GM18519 (cell line): Measurements from ENCODE around the gene ADORA2A.

Experiments used
- ATAC-seq: cut with Tn5 transposase; IDR thresholded peaks from one replicate; pipeline ENCODE4 v1.9.1; 2021; ENCODE audit warnings: mild to moderate bottlenecking, moderate library complexity; ENCODE audit not compliant: unreplicated experiment, low FRiP score

Gene ADORA2A

DNA sequence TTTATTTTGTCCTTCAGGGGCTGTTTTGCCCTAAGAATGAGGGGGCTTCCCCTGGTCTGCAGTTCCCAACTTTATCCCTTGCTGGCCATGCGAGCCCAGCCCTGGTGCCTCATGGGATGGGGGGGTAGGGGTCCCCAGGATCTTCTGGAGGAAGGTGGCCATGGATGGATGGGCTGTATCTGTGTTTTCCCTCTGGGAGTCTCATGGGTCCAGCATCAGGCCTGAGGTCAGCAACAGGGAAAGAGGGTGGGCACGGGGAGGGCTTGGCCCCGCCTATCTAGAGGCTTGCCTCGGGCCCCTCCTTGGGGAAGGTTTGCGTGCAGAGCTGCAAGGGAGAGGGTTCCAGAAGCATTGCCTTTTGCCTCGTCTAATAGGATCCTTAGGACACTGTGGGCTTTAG, 10.8 kb upstream of the ADORA2A start:
- no peak for ATAC-seq

DNA sequence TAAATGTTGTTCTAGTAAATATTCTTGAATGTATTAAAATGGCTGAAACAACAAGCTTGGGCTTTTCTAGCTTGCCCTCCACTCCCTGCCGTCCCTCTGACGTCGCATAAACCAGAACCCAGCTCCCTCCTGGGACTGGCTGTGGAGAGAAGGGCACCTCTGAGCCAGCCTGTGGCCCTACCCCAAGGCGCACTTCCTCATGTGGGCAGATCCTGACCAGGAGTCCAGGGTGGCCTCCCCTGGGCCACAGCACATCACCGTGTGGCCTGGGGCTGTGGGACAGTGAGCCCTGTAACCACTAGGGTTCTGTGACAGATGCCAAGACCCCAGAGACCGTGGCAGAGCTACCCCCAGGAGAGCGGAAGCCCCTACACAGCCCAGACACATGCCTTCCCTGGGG, 10.2 kb upstream of the ADORA2A start:
- ATAC-seq, result no peak

DNA sequence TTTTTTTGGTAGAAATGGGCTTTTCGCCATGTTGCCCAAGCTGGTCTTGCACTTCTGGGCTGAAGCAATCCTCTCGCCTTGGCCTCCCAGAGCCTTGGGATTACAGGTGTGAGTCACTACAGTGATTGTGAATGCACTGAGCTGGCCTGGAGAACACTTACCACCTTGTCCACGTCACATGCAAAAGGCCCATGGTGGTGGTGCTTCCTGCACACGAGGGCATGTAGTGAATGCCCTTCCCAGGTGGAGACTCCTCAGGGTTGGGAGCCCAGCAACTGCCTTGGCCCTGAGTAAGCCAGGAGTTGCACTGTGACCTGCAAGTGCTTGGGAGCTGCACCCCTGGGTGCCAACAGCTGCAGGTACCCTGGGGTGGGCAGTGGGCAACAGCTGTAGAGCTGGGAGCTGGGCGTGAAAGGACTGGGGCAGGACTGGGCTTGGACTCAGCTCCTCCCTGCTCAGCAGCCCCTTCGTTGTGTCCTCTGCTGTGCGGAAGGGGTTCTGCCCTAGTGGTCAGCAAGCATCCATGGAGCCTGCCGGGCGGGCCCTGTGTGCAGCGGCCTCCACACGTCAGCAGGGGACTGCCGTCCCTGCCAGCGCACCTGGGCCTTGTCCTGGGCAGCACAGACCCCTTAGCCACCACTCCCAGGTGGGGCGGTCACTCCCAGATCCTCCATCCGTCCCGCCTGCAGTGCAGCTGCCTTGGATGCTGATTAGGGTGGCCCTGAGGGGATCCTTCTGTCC, 9.3 kb upstream of the ADORA2A start:
- ATAC-seq, result no peak

DNA sequence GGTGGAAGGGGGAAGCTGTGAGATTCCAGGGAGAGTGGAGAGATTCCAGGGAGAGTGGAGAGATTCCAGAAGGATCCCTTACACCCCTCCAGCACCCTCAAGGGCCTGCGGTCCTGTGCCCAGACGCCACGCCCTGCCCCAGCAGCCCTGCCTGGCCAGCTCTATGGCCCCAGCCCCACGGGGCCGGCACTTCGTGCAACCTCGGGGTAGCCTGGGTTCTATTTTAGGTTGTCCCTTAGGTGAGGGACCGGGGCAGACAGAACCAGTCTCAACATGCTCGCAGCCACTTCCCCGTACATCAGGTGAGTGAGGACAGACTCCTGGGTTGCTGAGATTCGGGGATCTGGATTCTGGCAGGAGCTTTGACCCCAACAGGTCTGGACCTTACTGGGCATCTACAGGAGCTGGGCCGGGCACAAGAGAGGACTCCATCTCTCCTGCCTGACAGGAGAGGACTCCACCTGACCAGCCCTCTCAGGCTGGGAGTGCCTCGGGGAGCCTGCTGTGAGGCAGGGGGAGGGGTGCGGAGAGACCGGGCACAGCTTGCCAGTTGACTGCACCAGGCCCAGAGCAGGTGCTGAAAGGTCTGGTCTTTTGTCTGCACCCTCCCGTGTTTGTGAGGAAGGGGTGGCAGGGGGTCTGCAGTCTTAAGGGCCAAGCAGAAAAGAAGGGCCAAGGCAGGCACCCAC, 8.5 kb upstream of the ADORA2A start:
- no peak for ATAC-seq

DNA sequence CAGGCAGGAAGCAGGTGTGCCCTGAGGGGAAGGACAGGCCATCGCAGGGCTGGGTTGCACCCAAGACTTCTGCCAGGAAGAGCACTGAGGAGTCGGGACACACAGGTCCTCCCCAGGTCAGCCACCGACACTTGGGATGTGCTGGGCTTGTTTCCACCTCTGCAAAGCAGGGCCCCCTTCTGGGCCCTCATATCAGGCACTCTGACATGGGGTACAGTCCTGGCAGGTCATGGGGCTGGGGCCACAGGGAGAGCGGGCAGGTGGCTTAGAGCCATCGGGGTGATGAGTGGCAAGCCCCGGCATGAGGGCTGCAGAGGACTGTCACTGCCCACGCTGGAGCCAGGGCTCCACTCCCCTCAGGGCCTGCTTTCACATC, 7.9 kb upstream of the ADORA2A start:
- ATAC-seq, result no peak

DNA sequence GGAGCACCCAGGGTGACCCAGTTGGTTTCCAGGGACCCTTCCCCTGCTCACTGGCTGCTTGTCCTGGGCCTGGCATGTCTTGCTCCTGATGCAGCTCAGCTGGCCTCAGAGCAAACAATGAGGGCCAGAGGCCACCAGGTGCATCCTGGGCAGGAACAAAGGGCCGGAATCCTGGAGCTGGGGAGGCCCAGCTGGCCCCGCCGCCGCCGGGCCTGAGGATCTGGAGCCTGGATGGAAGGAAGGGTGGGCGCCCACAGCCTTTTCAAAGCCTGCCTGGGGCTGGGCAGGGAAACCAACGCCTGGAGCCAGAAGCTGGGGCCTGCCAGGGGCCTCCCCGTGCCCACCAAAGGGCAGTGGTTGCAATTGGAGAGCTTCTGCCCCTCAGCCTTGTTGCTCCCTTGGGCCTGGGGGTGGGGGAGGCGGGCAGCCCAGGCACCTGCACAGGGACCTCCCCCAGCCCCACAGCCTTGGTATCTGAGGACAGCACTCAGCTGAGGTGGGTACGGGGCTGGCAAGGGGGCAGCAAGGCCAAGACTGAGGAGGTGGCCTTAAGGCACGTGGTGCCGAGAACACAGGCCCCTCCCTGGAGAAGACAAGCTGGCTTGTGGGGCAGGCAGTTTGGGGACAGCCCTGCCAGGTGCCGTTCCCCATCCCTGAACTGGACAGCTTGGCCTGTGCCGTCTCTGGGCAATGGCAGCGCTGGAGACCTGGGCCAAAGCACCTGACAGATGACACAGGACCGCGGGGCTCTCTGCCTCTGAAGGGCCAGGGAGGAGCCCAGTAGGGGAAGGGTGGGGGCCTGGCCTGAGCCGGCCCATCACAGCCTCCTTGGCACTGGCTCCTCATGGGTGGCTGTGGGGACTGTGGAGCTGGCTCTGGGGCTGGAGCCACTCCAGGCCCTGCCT, 7.1 kb upstream of the ADORA2A start:
- no peak for ATAC-seq

DNA sequence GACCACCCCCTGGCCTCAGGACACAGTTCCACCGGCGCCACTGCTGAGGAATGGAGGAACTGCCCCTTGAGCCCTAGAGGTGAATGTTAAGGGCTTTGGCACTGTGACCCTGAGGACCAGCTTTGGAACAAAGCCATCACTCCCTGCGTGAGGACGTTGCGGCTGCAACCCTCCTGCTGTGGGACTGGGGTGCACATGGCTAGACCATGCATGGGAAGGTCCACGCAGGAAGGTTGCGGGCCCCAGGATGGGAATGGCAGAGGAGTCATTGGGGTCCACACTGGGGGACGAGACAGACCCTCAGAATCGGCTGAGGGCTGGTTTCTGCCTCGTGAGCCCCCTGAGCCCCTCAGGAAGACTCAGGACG, 6.4 kb upstream of the ADORA2A start:
- ATAC-seq, result no peak

DNA sequence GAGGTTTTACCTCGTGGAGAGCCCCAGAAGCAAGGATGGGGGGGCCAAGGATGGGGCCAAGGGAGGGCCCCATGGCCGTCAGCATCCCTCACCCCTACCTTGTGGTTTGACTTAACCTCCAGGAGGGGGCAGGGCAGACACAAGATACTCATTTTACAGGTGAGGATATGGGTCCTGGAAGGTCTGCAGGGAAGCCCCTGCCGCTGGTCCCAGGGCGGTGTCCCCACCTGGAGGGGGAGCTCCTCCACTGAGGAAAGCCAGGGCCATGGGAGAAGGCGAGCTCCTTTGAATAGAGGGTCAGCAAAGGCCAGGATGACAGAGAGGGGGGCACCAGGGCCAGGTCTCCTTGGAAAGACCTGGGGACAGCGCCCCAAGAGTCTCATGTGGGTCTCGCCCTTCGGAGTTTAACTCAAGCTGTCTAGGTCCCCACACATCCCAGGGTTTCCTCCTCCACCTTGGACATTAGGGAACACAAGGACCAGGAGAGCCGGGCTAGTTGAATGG, 5.9 kb upstream of the ADORA2A start:
- no peak for ATAC-seq

DNA sequence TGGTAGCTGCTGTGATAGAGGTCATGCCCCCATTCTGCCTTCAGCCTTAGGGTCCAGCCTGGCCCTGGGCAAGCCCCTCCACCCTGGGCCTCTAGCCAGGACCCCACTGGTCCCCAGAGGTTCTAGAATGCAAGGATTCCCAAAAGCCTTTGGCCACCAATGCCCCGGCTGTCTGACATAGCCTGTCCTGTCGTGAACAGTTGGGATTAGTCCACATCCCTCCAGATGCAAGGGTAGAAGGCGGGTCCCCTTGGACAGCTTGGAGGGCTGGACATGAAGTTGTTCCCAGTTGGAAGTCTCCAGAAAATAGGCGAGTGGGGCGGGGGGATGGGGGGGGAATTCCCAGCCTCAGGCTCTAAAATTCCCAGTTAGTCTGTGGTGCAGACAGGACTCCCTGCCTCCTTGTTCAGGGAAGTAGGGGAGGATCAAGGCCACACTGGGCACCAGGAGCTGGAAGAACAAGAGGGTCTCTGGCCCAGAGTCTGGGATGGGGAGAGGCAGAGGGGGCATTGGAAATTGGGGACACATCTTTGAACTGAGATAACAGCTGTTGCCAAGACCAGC, 5.2 kb upstream of the ADORA2A start:
- no peak for ATAC-seq

DNA sequence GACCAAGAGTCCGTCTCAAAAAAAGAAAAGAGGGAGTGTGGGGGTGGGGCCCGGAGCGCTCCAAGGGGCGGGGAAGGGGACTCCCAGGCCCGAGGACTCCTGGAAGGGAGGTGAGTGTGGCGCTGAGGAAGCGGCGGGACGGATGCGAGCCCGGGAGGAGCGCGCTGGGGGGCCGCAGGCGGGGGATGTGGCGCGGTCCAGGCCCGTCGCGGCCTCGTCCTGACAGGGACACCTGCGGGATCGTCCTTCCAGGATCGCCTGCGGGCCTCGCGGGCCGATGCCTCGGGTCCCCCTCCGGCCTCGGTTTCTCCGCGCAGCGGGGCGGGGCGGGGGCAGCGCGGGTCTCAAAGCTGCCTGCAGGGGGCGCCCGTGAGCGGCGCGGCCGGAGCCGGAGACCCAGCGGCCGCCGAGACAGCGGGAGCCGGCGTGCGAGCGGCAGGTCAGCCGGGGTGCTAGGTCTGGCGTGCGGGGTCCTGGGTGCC, 3.8 kb upstream of the ADORA2A start:
- no peak for ATAC-seq

DNA sequence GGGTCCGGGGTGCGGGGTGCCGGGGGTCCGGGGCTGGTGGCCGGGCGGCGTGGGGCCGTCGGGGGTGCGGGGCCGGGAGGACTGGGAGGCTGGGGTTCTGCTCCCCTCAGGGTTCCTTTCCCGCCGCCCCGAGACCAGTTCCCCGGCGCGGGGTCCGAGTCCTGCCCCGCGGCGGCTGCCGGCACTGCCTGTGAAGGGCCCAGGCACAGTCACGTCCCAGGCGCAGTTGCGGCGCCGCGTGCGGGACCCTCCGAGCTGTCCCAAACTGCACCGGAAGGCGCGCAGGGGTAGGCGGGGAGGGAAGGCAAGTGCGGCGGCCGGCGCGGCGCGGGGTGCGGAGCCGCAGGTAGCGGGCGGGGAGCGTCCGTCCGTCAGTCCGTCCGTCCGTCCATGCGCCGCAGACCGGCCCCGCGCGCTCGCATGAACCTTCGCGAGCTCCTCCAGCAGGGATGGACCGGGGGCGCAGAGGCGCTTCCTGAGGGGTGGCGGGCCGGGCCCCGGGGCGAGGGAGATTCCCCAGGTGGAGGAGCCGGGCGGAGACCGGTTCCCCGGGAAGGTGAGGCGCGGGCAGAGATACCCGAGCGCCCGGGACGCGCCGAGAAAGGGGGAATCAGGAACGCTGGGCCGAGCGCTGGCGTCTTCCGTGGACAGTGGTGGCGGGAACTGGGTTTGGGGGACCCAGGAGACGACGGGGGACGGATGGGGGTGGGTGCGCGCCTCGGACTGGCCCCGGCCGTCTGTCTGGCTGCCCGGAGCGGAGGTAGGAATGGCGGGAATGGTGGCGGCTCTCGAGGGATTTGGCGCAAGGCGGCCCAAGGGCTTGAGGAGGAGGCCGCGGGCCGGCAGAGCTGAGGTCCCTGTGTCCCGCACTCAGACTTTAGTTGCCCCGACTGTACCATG, 3.1 kb upstream of the ADORA2A start:
- no peak for ATAC-seq

DNA sequence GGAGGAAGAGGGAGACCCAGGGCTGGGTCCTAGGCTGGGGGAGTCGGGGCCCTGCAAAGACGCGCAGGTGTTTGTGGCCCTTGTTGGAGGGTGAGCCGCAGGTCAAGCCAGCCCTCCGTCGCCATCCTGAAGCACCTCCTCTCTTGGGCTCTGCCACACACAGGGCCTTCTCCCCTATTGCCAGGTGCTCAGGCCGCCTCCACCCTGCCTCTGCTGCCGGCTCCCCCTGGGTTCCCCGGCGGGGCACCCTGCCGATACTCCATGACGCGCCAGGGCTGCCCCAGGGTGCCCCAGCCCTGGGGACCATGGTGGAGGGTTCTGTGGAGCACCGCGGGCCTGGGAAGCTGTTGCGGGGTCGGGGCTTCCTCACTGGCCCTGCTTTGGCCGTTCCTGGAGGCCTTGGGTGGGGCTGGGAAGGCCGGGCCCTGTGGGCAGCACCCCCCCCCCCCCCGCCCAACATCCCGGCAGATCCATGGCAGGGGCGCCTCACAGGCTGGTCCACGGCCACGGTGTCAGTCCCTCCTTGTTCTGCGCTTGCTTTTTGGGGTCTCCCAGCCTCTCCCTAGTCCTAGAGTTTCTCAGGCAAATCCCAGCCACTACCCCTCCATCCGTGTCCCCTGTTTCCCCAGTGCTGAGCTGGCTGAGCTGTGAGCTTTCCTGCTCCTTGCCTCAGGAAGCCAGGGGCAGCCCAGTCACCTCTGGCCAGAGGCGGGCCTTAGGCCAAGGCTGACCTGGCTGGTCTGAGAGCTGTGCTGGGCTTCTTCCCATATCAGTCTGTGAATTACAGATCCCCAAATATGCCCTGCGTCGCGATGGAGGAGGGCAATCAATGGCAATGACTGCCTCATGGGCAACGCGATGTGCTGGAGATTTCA, 2.3 kb upstream of the ADORA2A start:
- no peak for ATAC-seq

DNA sequence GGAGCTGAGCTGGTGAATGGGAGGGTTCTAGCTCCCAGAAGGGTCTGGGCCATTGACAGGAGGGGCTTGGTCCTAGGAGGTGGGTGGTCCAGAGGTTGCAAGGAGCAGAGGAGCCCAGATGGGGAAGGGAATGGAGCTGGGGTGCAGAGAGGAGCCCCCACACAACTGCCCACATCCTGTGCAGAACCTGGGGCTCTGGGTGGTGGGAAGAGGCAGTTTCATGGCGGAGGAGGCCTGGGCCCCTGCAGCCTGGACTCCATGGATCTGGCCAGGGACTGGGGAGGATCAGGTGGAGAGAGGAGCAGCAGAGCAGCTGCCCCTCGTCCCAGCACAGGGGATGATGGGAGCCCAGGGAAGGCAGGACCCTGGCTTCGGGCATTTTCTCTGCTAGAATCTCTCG, 963 bp upstream of the ADORA2A start:
- ATAC-seq, result no peak

DNA sequence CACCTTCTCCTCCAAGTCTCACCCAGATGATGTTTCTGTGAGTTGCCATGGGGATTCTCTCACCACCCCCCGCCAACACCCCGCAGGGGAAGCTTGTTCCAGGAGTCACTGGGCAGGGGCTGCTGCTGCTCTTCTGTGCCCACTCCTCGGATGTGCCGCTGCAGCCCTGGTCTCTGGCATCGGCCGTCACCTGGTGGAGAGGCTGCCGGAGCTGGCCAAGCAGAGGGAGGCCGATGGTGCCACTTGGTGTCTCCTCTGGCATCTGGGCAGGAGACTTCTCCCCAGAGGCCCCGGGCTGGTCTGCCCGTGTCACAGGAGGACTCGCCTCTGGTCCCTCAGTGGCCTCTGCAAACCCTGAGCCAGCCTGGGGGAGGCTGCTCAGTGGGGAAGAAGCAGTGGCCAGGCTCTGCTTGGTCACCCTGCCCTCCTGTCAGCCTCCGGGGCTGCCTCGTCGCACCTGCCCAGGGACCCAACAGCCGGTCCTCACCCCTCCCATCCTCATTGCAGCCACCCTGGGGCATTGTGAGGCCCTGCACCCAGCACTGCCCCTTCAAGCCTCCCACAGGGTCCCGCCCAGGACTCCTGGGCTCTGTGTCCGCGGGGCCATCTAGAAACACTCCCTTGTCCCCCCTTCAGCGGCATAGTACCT, 424 bp upstream of the ADORA2A start:
- no peak for ATAC-seq

DNA sequence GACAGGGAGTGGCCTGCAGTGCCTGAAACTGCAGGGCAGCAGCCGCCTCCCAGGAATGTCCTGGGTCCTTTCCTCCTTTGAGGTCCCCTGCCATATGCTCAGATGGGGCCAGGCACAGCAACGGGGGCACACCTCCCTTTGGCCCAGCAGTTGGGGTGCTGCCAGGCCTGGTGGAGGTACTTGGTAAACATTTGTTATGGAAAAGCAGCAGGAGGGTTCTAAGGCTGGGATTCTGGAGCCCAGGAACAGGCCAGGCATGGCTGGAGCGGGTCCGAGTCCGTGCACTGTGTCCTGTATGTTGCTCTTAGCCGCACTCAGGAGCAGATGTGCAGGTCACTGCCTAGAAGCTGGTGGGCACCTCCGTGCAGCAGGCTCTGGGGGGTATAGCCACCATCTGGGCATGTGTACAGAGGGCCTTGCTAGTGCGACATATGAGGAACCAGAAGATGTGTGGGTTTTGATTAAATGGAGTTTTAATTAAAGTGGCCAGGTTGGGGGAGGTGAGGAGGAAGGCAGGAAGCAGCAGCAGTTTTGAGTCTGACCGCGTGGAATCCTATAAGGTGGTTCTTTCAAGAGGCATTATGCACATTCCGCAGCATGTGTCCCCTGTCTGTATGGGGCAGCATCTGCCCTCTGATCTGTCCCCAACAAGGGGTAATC, 1.5 kb downstream of the ADORA2A start:
- ATAC-seq, result no peak

DNA sequence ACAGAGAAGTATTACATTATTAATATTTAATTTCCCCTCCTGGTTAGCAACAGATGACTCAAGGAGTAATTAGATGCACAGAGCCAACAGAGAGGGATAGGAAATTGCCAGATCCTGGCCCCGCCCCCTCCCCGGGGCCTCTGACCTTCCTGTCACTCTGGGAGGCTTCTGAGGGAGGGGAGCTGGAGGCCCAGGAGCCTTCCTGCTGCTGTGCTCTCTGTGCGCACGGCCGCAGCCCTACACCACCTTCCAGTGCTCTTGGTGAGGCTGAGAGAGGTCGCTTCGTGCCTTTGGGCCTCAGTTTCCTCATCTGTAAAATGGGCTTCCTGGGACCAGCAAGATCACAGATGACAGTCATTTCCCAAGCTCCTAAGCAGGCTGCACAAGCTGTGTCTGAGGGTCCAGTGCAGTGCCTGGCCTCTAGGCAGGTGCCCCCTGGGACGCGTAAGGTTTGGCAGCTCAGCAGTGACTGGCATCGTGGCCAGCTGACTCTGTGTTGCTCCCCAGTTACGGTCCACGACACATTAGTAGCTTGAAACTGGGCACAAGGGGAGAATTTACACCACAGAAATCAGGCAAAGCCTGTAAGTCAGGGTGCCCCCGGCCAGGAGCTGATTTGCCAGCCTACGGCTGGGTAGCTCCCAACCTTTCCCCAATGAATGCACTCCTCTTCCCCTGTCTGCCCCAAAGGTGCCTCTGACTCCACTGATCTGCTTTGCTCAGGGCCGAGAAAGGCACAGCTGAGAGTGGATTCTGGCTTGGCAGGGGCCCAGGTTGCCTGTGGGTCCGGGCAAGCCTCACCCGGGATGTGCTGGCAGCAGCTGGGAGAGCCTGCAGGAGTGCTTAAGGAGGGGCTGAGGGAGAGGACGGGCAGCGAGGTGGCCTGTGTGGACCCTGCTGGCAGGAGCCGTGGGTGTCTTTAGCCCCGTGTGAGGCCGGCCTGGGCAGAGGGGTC, 2.3 kb downstream of the ADORA2A start:
- ATAC-seq, result no peak
